HepG2 (cell line): ENCODE results near the gene SLC35A2. TPM values are rescaled to one million over a fixed set of nuclear protein-coding genes. Genes with fewer than 3 reads are reported as not detected.

ENCODE experiments used
- AGO1 ChIP-seq: fragments of 200-400 bp; formaldehyde crosslinking; IDR thresholded peaks from 2 replicates; pipeline ENCODE4 v1.6.1; 2017; ENCODE audit warnings: mild to moderate bottlenecking, low read depth, low read length, moderate library complexity; ENCODE audit not compliant: poor library complexity, severe bottlenecking
- ARID2 ChIP-seq: sonication (generic); formaldehyde crosslinking; IDR thresholded peaks from 2 replicates; pipeline ENCODE4 v1.8.1; 2022; ENCODE audit warnings: mild to moderate bottlenecking, missing genetic modification reagents, borderline replicate concordance
- BATF2 ChIP-seq: sonication (generic); formaldehyde crosslinking; IDR thresholded peaks from 2 replicates; pipeline ENCODE4 v1.8.0; 2022; ENCODE audit warnings: mild to moderate bottlenecking, missing genetic modification reagents, moderate library complexity
- BHLHE40 ChIP-seq: IDR thresholded peaks from 2 replicates; pipeline ENCODE4 v1.6.1; 2011; ENCODE audit warnings: low read length, improper control_type of control experiment
- BORCS8-MEF2B ChIP-seq: sonication (generic); formaldehyde crosslinking; IDR thresholded peaks from 2 replicates; pipeline ENCODE4 v1.8.0; 2022; ENCODE audit warnings: mild to moderate bottlenecking, missing genetic modification reagents
- DR1 ChIP-seq: sonication (generic); formaldehyde crosslinking; IDR thresholded peaks from 2 replicates; pipeline ENCODE4 v1.8.0; 2021; ENCODE audit warnings: mild to moderate bottlenecking, missing genetic modification reagents, inconsistent platforms
- HES4 ChIP-seq: sonication (generic); formaldehyde crosslinking; IDR thresholded peaks from 2 replicates; pipeline ENCODE4 v1.9.0; 2021; ENCODE audit warnings: mild to moderate bottlenecking, missing genetic modification reagents, borderline replicate concordance
- IRF2 ChIP-seq: IDR thresholded peaks from 2 replicates; pipeline ENCODE4 v1.6.1; 2018; ENCODE audit warnings: missing genetic modification reagents, missing compliant biosample characterization
- KAT8 ChIP-seq: IDR thresholded peaks from 2 replicates; pipeline ENCODE4 v1.6.1; 2016; ENCODE audit warnings: missing genetic modification reagents, missing compliant biosample characterization
- MEF2D ChIP-seq: sonication (generic); formaldehyde crosslinking; IDR thresholded peaks from 2 replicates; pipeline ENCODE4 v1.5.1; 2020; ENCODE audit warnings: mild to moderate bottlenecking, missing genetic modification reagents
- MXI1 ChIP-seq: IDR thresholded peaks from 3 replicates; pipeline ENCODE4 v1.6.1; 2012; ENCODE audit warnings: low read depth, low read length, inconsistent platforms, borderline replicate concordance
- NR2C2 ChIP-seq: sonication (generic); formaldehyde crosslinking; IDR thresholded peaks from 2 replicates; pipeline ENCODE4 v1.4.0; 2020; ENCODE audit warnings: missing genetic modification reagents, mild to moderate bottlenecking, moderate library complexity, borderline replicate concordance
- PBX2 ChIP-seq: IDR thresholded peaks from 2 replicates; pipeline ENCODE4 v1.6.1; 2016; ENCODE audit warnings: control low read depth
- RBFOX2 ChIP-seq: fragments of 200-400 bp; formaldehyde crosslinking; IDR thresholded peaks from 2 replicates; pipeline ENCODE4 v1.6.1; 2017; ENCODE audit warnings: low read depth, mild to moderate bottlenecking, low read length
- SP2 ChIP-seq: sonication (generic); formaldehyde crosslinking; IDR thresholded peaks from 2 replicates; pipeline ENCODE4 v1.5.1; 2020; ENCODE audit warnings: mild to moderate bottlenecking, missing genetic modification reagents
- SP4 ChIP-seq: sonication (generic); formaldehyde crosslinking; IDR thresholded peaks from 2 replicates; pipeline ENCODE4 v1.8.1; 2023; ENCODE audit warnings: mild to moderate bottlenecking, missing genetic modification reagents
- STAG1 ChIP-seq: sonication (generic); formaldehyde crosslinking; IDR thresholded peaks from 2 replicates; pipeline ENCODE4 v1.4.0; 2020; ENCODE audit warnings: missing genetic modification reagents
- ZEB1 ChIP-seq: IDR thresholded peaks from 2 replicates; pipeline ENCODE4 v1.6.1; 2012; ENCODE audit warnings: mild to moderate bottlenecking, low read depth, inconsistent platforms; ENCODE audit not compliant: insufficient replicate concordance
- ZNF124 ChIP-seq: sonication (generic); formaldehyde crosslinking; IDR thresholded peaks from 2 replicates; pipeline ENCODE4 v1.4.0; 2020; ENCODE audit warnings: missing genetic modification reagents
- ZNF224 ChIP-seq: sonication (generic); formaldehyde crosslinking; IDR thresholded peaks from 2 replicates; pipeline ENCODE4 v1.5.0; 2020; ENCODE audit warnings: mild to moderate bottlenecking, missing genetic modification reagents
- ZNF350 ChIP-seq: sonication (generic); formaldehyde crosslinking; IDR thresholded peaks from 2 replicates; pipeline ENCODE4 v1.4.0; 2020; ENCODE audit warnings: mild to moderate bottlenecking, low read depth, missing genetic modification reagents, borderline replicate concordance
- ZNF530 ChIP-seq: sonication (generic); formaldehyde crosslinking; IDR thresholded peaks from 2 replicates; pipeline ENCODE4 v1.5.0; 2020; ENCODE audit warnings: low read depth, mild to moderate bottlenecking, missing genetic modification reagents
- ZNF550 ChIP-seq: sonication (generic); formaldehyde crosslinking; IDR thresholded peaks from 2 replicates; pipeline ENCODE4 v1.4.0; 2020; ENCODE audit warnings: mild to moderate bottlenecking, missing genetic modification reagents, borderline replicate concordance
- ZNF660 ChIP-seq: sonication (generic); formaldehyde crosslinking; IDR thresholded peaks from 2 replicates; pipeline ENCODE4 v1.5.1; 2020; ENCODE audit warnings: mild to moderate bottlenecking, low read depth, missing genetic modification reagents, borderline replicate concordance
- ZNF670 ChIP-seq: sonication (generic); formaldehyde crosslinking; IDR thresholded peaks from 2 replicates; pipeline ENCODE4 v1.8.0; 2022; ENCODE audit warnings: mild to moderate bottlenecking, missing genetic modification reagents, borderline replicate concordance
- ZNF816 ChIP-seq: sonication (generic); formaldehyde crosslinking; IDR thresholded peaks from 2 replicates; pipeline ENCODE4 v1.8.0; 2022; ENCODE audit warnings: missing genetic modification reagents, mild to moderate bottlenecking, borderline replicate concordance
- ZSCAN30 ChIP-seq: sonication (generic); formaldehyde crosslinking; IDR thresholded peaks from 2 replicates; pipeline ENCODE4 v1.5.0; 2020; ENCODE audit warnings: mild to moderate bottlenecking, missing genetic modification reagents
- polyA plus RNA-seq, 8 experiments: library from polyadenylated mRNA; depleted of rRNA in 3 of 8; stranded (reverse) in 7 of 8; unstranded in 1 of 8; fragments of >200 nt; fragmentation: Illumina TruSeq in 4 of 8; extraction: Trizol in 4 of 8; gene quantifications; 2 replicates each; pipeline versions ENCODE4 v1.2.1 to v1.2.3, GENCODE V29; 2011 to 2016; ENCODE audit warnings: low read depth in 4 of 8, missing spikeins in 1 of 8, mixed read lengths in 1 of 8; ENCODE audit not compliant: insufficient read depth in 1 of 8
- total RNA-seq, 5 experiments: library from RNA; depleted of rRNA; stranded (reverse); fragments of >200 nt; fragmentation: Illumina TruSeq; extraction: Trizol; gene quantifications; 2 replicates each; pipeline ENCODE4 v1.2.3, GENCODE V29; 2016; ENCODE audit warnings: low read depth in 1 of 5
- TF ChIP-seq, protein P1 (sequence below): sonication (generic); IDR thresholded peaks from 2 replicates; pipeline ENCODE4 v1.6.1; 2016; ENCODE audit warnings: low read depth, borderline replicate concordance

Gene SLC35A2
- total and polyA plus RNA-seq, 2 of the 13 experiments (the other 11 are each of a cell fraction or from before 2014, with no cell fraction given) = 32.1 to 40.8 TPM

- TF ChIP-seq, protein P1, sequence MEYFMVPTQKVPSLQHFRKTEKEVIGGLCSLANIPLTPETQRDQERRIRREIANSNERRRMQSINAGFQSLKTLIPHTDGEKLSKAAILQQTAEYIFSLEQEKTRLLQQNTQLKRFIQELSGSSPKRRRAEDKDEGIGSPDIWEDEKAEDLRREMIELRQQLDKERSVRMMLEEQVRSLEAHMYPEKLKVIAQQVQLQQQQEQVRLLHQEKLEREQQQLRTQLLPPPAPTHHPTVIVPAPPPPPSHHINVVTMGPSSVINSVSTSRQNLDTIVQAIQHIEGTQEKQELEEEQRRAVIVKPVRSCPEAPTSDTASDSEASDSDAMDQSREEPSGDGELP = peak; percentile 31; the same call in 1 of the 2 replicates
- no peak for TF ChIP-seq STAG1
- TF ChIP-seq BATF2 (CRISPR knock-in tag) = peak; percentile 74; the same call in 1 of the 2 replicates
- TF ChIP-seq NR2C2 (CRISPR knock-in tag) = peak; percentile 95
- 0 out of 2 replicates have a peak, but pooled peaks have one; percentile 20 for TF ChIP-seq ZNF550
- no peak for TF ChIP-seq ZSCAN30 (CRISPR knock-in tag)
- peak; percentile 74; the same call in 1 of the 3 replicates for TF ChIP-seq MXI1
- peak; percentile 80 for TF ChIP-seq RBFOX2
- no peak for TF ChIP-seq SP4
- TF ChIP-seq SP2 (CRISPR knock-in tag) = peak; percentile 75
- TF ChIP-seq BHLHE40 = no peak
- TF ChIP-seq ZNF816 = no peak
- TF ChIP-seq DR1 = no peak
- TF ChIP-seq HES4 (CRISPR knock-in tag) = no peak
- peak; percentile 77 for TF ChIP-seq ZEB1
- no peak for TF ChIP-seq ZNF670
- TF ChIP-seq ZNF350 (CRISPR knock-in tag) = peak; percentile 72; the same call in 1 of the 2 replicates
- TF ChIP-seq ZNF124 (CRISPR knock-in tag) = no peak
- TF ChIP-seq BORCS8-MEF2B (CRISPR knock-in tag) = no peak
- TF ChIP-seq ARID2 (CRISPR knock-in tag) = no peak
- no peak for TF ChIP-seq PBX2 (CRISPR knock-in tag)
- no peak for TF ChIP-seq ZNF530 (CRISPR knock-in tag)
- peak; percentile 48; the same call in 1 of the 2 replicates for TF ChIP-seq MEF2D (CRISPR knock-in tag)
- TF ChIP-seq KAT8 = peak; percentile 74
- peak; percentile 36; the same call in 1 of the 2 replicates for TF ChIP-seq IRF2
- peak; percentile 54; the same call in 1 of the 2 replicates for TF ChIP-seq ZNF224 (CRISPR knock-in tag)
- peak; percentile 64 for TF ChIP-seq AGO1
- no peak for TF ChIP-seq ZNF660 (CRISPR knock-in tag)
Observed at GRCh38 chrX:48911412-48912182, at the start of gene SLC35A2 (continued).
